Limb (tissue), 2 donors: ENCODE data around the gene ZNF354C.
"Not testable (repeated sequence)": the region's sequence is repeated elsewhere in the genome, so short reads cannot be mapped to it uniquely, and the experiment has no call there.

Source experiments
- DNase-seq, 2 donors: peaks; one replicate each; pipeline ENCODE4 v3.0.0-alpha.2; 2016; ENCODE audit errors: extremely low spot score in 2 of 2

Gene ZNF354C

GRCh38 chr5:179060116-179061008 is at the start of gene ZNF354C:
Gene ZNF354C (plus strand): TSS chr5:179060373. CDS start chr5:179062069, 1,696 bp downstream.
- DNase-seq = peak; percentile 92 to 95

- peak; percentile 95 for DNase-seq
Measured at GRCh38 chr5:179023528-179024189, 36.5 kb upstream of the ZNF354C start, which contains the start of gene ZNF879. Gene ZNF879 (plus strand): TSS chr5:179023804. CDS start chr5:179025005, 1,201 bp downstream.

- no peak for DNase-seq
Measured at GRCh38 chr5:179033004-179033580, 27.1 kb upstream of the ZNF354C start.

GRCh38 chr5:179044765-179045164 is 15.4 kb upstream of the ZNF354C start:
- DNase-seq = no peak

GRCh38 chr5:179051784-179052183 is 8.4 kb upstream of the ZNF354C start:
- DNase-seq = no peak

GRCh38 chr5:179054036-179054785 is 6.0 kb upstream of the ZNF354C start:
- DNase-seq = no peak

- DNase-seq = no peak
Measured at GRCh38 chr5:179054876-179055275, 5.3 kb upstream of the ZNF354C start.

GRCh38 chr5:179055436-179055835 is 4.7 kb upstream of the ZNF354C start:
- no peak for DNase-seq

GRCh38 chr5:179055841-179056240 is 4.3 kb upstream of the ZNF354C start:
- no peak for DNase-seq

- DNase-seq = peak in 1 of 2 donors; percentile 30
Measured at GRCh38 chr5:179061025-179061424, 852 bp downstream of the ZNF354C start.

- DNase-seq = no peak
Measured at GRCh38 chr5:179065703-179066102, 5.5 kb downstream of the ZNF354C start.

- no peak for DNase-seq
Measured at GRCh38 chr5:179079165-179079987, 19.2 kb downstream of the ZNF354C start.

GRCh38 chr5:179080724-179081123 is 20.6 kb downstream of the ZNF354C start:
- DNase-seq = no peak

- no peak for DNase-seq
Measured at GRCh38 chr5:179089502-179089901, 29.3 kb downstream of the ZNF354C start.

GRCh38 chr5:179101282-179101681 is 41.1 kb downstream of the ZNF354C start:
- not testable (repeated sequence) for DNase-seq

GRCh38 chr5:179110528-179110927 is 50.4 kb downstream of the ZNF354C start:
- DNase-seq = no peak

GRCh38 chr5:179111267-179112207 is 51.4 kb downstream of the ZNF354C start:
- DNase-seq = no peak

GRCh38 chr5:179112469-179113142 is 52.4 kb downstream of the ZNF354C start:
- peak in 1 of 2 donors; percentile 3 for DNase-seq

- no peak for DNase-seq
Measured at GRCh38 chr5:179113143-179113530, 53.0 kb downstream of the ZNF354C start.
